Astrocyte (in vitro differentiated cells and primary cell): ENCODE data around the gene HAT1. TPM values are rescaled to one million over a fixed set of nuclear protein-coding genes. Genes with fewer than 3 reads are reported as not detected.

Experiments used
- DNase-seq: peaks from one replicate; pipeline ENCODE4 v3.0.0-alpha.2; 2010; ENCODE audit warnings: low read depth
- FAIRE-seq: peaks from 2 replicates; lab custom pipeline; 2011; peaks lifted over from hg19 to GRCh38; lab: Jason Lieb, UNC
- H2AFZ ChIP-seq: 2 replicates; pipeline ENCODE4 v1.6.0; 2012; ENCODE audit warnings: low read depth, low read length, inconsistent platforms
- H3K27ac ChIP-seq: 2 replicates; pipeline ENCODE4 v1.5.1; 2011; ENCODE audit warnings: low read depth, low read length, inconsistent platforms
- H3K27me3 ChIP-seq: 2 replicates; pipeline ENCODE4 v1.6.0; 2011; ENCODE audit warnings: low read length, inconsistent platforms; ENCODE audit not compliant: insufficient read depth
- H3K36me3 ChIP-seq: 2 replicates; pipeline ENCODE4 v1.5.1; 2011; ENCODE audit warnings: low read length, inconsistent platforms; ENCODE audit not compliant: insufficient read depth
- H3K4me1 ChIP-seq: 2 replicates; pipeline ENCODE4 v1.5.1; 2011; ENCODE audit warnings: low read length, inconsistent platforms; ENCODE audit not compliant: insufficient read depth
- H3K4me2 ChIP-seq: 2 replicates; pipeline ENCODE4 v1.6.0; 2012; ENCODE audit warnings: low read length, inconsistent platforms
- H3K4me3 ChIP-seq: 2 replicates; pipeline ENCODE4 v1.5.1; 2011; ENCODE audit warnings: low read depth, mild to moderate bottlenecking, low read length, inconsistent platforms; ENCODE audit not compliant: insufficient read depth
- H3K79me2 ChIP-seq: 2 replicates; pipeline ENCODE4 v1.6.0; 2012; ENCODE audit warnings: mild to moderate bottlenecking, low read length, inconsistent platforms; ENCODE audit not compliant: insufficient read depth
- H3K9ac ChIP-seq: 2 replicates; pipeline ENCODE4 v1.6.0; 2012; ENCODE audit warnings: mild to moderate bottlenecking, low read length, inconsistent platforms
- H3K9me3 ChIP-seq: 2 replicates; pipeline ENCODE4 v1.5.1; 2012; ENCODE audit warnings: low read depth, mild to moderate bottlenecking, low read length, inconsistent platforms; ENCODE audit not compliant: insufficient read depth
- H4K20me1 ChIP-seq: 2 replicates; pipeline ENCODE4 v1.6.0; 2012; ENCODE audit warnings: low read length, inconsistent platforms; ENCODE audit not compliant: insufficient read depth
- H3K27ac Mint-ChIP-seq: one replicate; pipeline ENCODE4 v1.8.0; 2021; ENCODE audit warnings: mild to moderate bottlenecking, mixed read lengths; ENCODE audit not compliant: unreplicated experiment
- H3K27me3 Mint-ChIP-seq: one replicate; pipeline ENCODE4 v1.8.0; 2021; ENCODE audit warnings: low read depth, mixed read lengths; ENCODE audit not compliant: unreplicated experiment
- H3K36me3 Mint-ChIP-seq: one replicate; pipeline ENCODE4 v1.8.0; 2021; ENCODE audit warnings: low read depth, mixed read lengths; ENCODE audit not compliant: unreplicated experiment
- H3K4me1 Mint-ChIP-seq: one replicate; pipeline ENCODE4 v1.8.0; 2021; ENCODE audit warnings: low read depth, mixed read lengths; ENCODE audit not compliant: unreplicated experiment
- H3K4me3 Mint-ChIP-seq: one replicate; pipeline ENCODE4 v1.8.0; 2021; ENCODE audit warnings: mild to moderate bottlenecking, moderate library complexity, mixed read lengths; ENCODE audit not compliant: unreplicated experiment
- H3K9me3 Mint-ChIP-seq: one replicate; pipeline ENCODE4 v1.8.0; 2021; ENCODE audit warnings: mild to moderate bottlenecking, mixed read lengths; ENCODE audit not compliant: unreplicated experiment
- EZH2 ChIP-seq: IDR thresholded peaks from 2 replicates; pipeline ENCODE4 v1.6.1; 2012; ENCODE audit warnings: mild to moderate bottlenecking, low read length, inconsistent platforms; ENCODE audit not compliant: insufficient read depth
- total RNA-seq: library from RNA; stranded (reverse); gene quantifications from 2 replicates; pipeline ENCODE4 v1.2.1, GENCODE V29; 2021
- TF ChIP-seq, protein P1 (sequence below): IDR thresholded peaks from 2 replicates; pipeline ENCODE4 v1.5.1; 2011; ENCODE audit warnings: low read depth, mild to moderate bottlenecking, inconsistent platforms, low read length, moderate library complexity; ENCODE audit not compliant: insufficient read depth

The HAT1 gene
- total RNA-seq, 1 donor from 2014 or later, result 29.1 TPM

- no peak for DNase-seq
- H3K27me3 ChIP-seq, result no peaks in the 10 kb centered on the region
- no peak overlapping the region for H3K27ac ChIP-seq
- H3K36me3 ChIP-seq, result no peaks in the 10 kb centered on the region
- Mint-ChIP-seq H3K27ac (no peak overlapping the region), H3K4me1 (no peaks in the 10 kb centered on the region), H3K36me3 (no peaks in the 10 kb centered on the region), H3K4me3 (no peak overlapping the region), H3K9me3 (peaks cover 2% of the 10 kb centered on the region), H3K27me3 (peaks cover 8% of the 10 kb centered on the region)
- H3K9ac ChIP-seq, result no peak overlapping the region
- no peak overlapping the region for H3K4me2 ChIP-seq
- H3K9me3 ChIP-seq, result no peaks in the 10 kb centered on the region
- no peaks in the 10 kb centered on the region for H3K79me2 ChIP-seq
- no peaks in the 10 kb centered on the region for H3K4me1 ChIP-seq
- FAIRE-seq, result no peak
- no peak overlapping the region for H3K4me3 ChIP-seq
- H2AFZ ChIP-seq, result no peak overlapping the region
- no peaks in the 10 kb centered on the region for H4K20me1 ChIP-seq
- TF ChIP-seq, protein P1, sequence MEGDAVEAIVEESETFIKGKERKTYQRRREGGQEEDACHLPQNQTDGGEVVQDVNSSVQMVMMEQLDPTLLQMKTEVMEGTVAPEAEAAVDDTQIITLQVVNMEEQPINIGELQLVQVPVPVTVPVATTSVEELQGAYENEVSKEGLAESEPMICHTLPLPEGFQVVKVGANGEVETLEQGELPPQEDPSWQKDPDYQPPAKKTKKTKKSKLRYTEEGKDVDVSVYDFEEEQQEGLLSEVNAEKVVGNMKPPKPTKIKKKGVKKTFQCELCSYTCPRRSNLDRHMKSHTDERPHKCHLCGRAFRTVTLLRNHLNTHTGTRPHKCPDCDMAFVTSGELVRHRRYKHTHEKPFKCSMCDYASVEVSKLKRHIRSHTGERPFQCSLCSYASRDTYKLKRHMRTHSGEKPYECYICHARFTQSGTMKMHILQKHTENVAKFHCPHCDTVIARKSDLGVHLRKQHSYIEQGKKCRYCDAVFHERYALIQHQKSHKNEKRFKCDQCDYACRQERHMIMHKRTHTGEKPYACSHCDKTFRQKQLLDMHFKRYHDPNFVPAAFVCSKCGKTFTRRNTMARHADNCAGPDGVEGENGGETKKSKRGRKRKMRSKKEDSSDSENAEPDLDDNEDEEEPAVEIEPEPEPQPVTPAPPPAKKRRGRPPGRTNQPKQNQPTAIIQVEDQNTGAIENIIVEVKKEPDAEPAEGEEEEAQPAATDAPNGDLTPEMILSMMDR, result no peak
- no peak for TF ChIP-seq EZH2
These were observed 19.3 kb upstream of the HAT1 start for GRCh38 chr2:171902840-171903420.

DNA sequence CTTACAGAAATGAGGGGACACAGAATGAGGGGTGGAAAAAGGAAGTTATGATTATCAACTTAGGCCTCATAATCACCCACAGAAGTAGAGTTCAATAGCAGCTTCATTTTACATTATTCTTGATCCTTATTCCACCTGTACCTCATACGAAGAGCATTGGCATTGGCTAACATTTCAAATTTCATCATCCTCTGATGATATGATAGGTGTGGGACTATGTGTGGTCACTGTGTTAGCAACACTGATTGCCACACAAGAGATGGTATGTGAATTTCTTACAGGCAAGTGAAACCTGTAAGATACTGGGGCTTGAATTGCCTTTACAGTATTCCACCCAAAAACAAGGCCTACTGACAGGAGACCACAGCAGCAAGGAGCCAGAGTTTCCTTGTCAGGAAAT, 14.0 kb upstream of the HAT1 start:
- FAIRE-seq (no peak), DNase-seq (no peak)
- Histone ChIP-seq H3K4me2 (no peak overlapping the region), H3K9me3 (no peaks in the 10 kb centered on the region), H3K4me3 (no peak overlapping the region), H2AFZ (no peak overlapping the region), H3K79me2 (no peaks in the 10 kb centered on the region), H3K4me1 (no peaks in the 10 kb centered on the region), H3K9ac (no peak overlapping the region), H4K20me1 (no peaks in the 10 kb centered on the region), H3K27ac (no peak overlapping the region), H3K27me3 (no peaks in the 10 kb centered on the region), H3K36me3 (no peaks in the 10 kb centered on the region)
- H3K9me3 Mint-ChIP-seq, result peaks cover 2% of the 10 kb centered on the region
- no peaks in the 10 kb centered on the region for H3K36me3 Mint-ChIP-seq
- peaks cover 3% of the 10 kb centered on the region for H3K27me3 Mint-ChIP-seq
- TF ChIP-seq, protein P1, result no peak
- no peak for TF ChIP-seq EZH2
- H3K27ac Mint-ChIP-seq, result no peak overlapping the region
- no peak overlapping the region for H3K4me3 Mint-ChIP-seq
- H3K4me1 Mint-ChIP-seq, result no peaks in the 10 kb centered on the region

- no peaks in the 10 kb centered on the region for H3K36me3 ChIP-seq
- FAIRE-seq, result no peak
- no peak overlapping the region for H3K27ac ChIP-seq
- no peaks in the 10 kb centered on the region for H3K27me3 ChIP-seq
- H4K20me1 ChIP-seq, result no peaks in the 10 kb centered on the region
- Mint-ChIP-seq H3K27ac (no peak overlapping the region), H3K27me3 (no peaks in the 10 kb centered on the region), H3K36me3 (no peaks in the 10 kb centered on the region), H3K9me3 (peaks cover 2% of the 10 kb centered on the region), H3K4me3 (no peak overlapping the region), H3K4me1 (no peaks in the 10 kb centered on the region)
- no peak for DNase-seq
- TF ChIP-seq EZH2, result no peak
- TF ChIP-seq, protein P1, result no peak
- H3K79me2 ChIP-seq, result no peaks in the 10 kb centered on the region
- no peak overlapping the region for H2AFZ ChIP-seq
- no peak overlapping the region for H3K9ac ChIP-seq
- H3K4me1 ChIP-seq, result no peaks in the 10 kb centered on the region
- H3K4me2 ChIP-seq, result no peak overlapping the region
- no peaks in the 10 kb centered on the region for H3K9me3 ChIP-seq
- no peak overlapping the region for H3K4me3 ChIP-seq
These were observed 13.0 kb upstream of the HAT1 start for GRCh38 chr2:171909266-171909665.
